T-helper 9 cell (primary cell): Measurements from ENCODE around the gene PCDH12.

Experiments used
- DNase-seq: peaks from one replicate; pipeline ENCODE4 v3.0.0-alpha.2; 2020

The PCDH12 gene

DNA sequence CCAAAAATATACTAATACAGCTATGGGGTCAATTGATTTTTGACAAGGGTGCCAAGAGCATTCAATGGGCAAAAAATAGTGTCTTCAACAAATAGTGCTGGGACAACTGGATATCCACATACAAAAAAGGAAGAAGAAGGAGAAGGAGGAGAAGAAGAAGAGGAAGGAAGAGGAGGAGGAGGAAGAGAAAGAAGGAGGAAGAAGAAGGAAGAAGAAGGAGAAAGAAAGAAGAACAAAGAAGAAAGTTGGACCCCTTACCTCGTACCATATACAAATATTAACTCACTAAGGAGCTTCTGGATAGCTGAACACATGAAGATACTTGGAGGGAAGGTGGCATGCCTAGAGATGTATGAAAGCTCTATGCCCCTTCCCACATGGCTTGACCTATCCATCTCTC, 51.5 kb downstream of the PCDH12 start:
- no peak for DNase-seq

DNA sequence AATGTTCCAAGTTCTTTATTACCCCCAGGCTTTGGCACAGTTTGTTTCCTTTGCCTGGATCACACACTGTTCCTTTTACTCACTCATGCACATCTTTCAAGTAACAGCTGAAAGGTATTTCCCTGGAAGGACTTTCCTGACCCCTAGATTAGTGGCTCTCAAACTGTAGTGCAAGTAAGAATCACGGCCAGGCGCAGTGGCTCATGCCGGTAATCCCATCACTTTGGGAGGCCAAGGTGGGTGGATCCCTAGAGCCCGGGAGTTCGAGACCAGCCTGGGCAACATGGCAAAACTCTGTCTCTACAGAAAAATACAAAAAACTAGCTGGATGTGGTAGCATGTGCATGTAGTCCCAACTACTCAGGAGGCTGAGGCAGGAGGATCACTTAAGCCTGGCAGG, 53.5 kb downstream of the PCDH12 start:
- no peak for DNase-seq

DNA sequence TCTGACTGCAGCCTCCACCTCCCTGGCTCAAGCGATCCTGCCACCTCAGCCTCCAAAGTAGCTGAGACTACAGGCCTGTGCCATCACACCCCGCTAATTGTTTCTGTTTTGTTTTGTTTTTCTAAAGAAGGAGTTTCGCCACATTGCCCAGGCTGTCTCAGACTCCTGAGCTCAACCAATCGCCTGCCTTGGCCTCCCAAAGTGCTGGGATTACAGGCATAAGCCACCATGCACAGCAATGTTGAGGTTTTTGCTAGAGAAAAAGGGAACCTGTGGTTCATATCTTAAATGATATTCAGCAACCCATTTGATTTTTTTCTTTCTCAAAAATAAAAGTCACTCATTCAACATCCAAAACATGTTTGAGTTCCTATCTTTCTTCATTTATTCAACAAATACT, 54.7 kb downstream of the PCDH12 start:
- DNase-seq, result no peak

DNA sequence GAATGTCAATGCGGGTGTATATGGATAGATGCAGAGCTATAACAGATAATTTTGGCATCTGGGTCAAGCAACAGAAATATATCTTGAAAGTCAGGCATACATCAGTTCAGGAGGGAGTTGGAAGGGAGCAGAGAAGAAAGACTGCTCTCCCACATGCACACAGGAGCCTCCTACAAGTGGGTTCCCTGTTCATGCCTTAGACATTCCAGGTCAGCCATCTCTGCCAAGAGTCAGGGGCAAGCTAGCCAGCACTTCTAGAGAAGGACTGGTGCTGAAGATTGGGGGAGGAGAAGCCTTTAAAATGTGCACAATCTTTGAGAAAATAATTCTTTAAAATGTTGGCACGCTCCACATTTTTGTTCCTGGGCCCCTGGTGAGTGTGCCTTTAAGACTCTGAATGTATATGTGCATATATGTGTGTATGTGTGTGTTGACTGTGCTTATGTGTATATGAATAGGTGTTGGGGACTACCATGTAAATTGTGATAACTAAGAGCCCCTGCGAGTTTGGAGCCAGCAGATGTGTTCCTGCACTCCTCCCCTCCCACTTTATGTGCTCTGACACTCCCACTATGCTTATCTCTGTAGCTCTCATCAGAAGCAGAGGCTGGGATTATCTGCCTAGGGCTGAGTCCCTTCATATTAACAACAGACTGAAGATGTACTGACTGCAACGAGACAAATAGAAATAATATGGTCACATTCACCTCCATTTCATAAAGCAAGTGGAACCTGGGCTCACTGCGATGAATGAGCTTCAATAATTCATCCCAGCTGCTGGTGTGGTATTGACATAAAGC, 55.8 kb downstream of the PCDH12 start:
- DNase-seq, result no peak

DNA sequence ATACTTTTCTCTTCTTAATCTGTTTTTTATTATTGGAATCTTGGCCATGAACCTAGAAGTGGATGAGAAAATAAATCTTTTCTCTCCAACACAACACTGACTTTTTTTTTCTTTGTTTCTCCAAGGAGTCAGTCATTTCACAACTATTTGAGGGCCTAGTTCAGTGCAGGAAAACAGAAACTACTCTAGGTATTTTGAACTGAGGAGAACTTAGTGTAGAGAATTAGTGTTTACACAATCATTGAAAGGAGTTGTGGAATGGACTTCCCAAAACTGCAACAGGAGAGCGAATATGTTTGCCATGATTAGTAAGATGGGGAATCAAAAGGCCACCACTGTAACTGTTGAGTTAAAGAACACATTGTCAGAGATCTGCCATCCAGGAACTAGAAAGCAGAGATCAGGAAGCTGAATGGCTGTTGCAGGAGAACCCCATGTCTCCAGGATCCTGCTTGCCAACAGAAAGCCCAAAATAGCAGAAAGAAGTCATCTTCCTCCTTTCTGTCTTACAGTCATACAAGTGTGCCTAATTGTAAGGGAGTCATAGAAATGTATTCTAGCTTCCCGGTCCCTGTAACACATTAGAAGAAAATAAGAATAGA, 59.5 kb downstream of the PCDH12 start:
- DNase-seq, result no peak

DNA sequence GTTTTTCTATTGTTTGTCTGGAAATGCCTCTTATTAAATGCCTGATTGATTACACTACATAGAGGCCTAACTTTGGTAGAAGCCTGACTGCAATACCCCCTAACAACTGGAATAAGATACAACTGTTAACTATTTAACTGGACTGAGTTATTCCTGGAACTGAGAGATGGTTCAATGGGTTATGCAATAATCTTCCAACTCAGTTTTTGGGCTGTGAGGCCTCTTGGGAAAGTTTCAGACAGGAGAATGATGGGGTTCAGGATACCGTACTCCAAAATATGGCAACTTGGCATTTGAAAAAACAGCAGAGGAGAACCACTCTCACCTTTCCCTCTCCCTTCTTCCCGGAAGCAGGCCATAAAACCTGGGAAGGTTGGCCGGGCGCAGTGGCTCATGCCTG, 60.6 kb downstream of the PCDH12 start:
- no peak for DNase-seq
